Fibroblast of pulmonary artery (primary cell): ENCODE data around the gene PTPRC.

ENCODE experiments used
- DNase-seq: peaks from one replicate; pipeline ENCODE4 v3.0.0-alpha.2; 2010; ENCODE audit warnings: low read depth
- H3K4me3 ChIP-seq: replicated peaks from 2 replicates; pipeline ENCODE4 v1.5.1; 2011; ENCODE audit warnings: low read depth, mild to moderate bottlenecking, control low read depth, low read length, moderate library complexity
- CTCF ChIP-seq: IDR thresholded peaks from 2 replicates; pipeline ENCODE4 v1.5.1; 2011; ENCODE audit warnings: mild to moderate bottlenecking, control low read depth, low read length, inconsistent platforms; ENCODE audit errors: missing control alignments

PTPRC gene

GRCh38 chr1:198717510-198717909 is 78.7 kb downstream of the PTPRC start:
- no peak for DNase-seq
- no peak overlapping the region for H3K4me3 ChIP-seq
- TF ChIP-seq CTCF, result no peak

GRCh38 chr1:198723127-198723526 is 84.3 kb downstream of the PTPRC start:
- no peak overlapping the region for H3K4me3 ChIP-seq
- no peak for TF ChIP-seq CTCF
- DNase-seq, result no peak

GRCh38 chr1:198725090-198725489 is 86.2 kb downstream of the PTPRC start:
- DNase-seq, result no peak
- no peak for TF ChIP-seq CTCF
- no peak overlapping the region for H3K4me3 ChIP-seq

- no peak overlapping the region for H3K4me3 ChIP-seq
- peak; percentile 58 for DNase-seq
- TF ChIP-seq CTCF, result no peak
Observed at GRCh38 chr1:198726455-198726854, 87.6 kb downstream of the PTPRC start.

GRCh38 chr1:198729195-198729863 is 90.5 kb downstream of the PTPRC start:
- TF ChIP-seq CTCF, result no peak
- DNase-seq, result no peak
- no peak overlapping the region for H3K4me3 ChIP-seq

- TF ChIP-seq CTCF, result no peak
- DNase-seq, result no peak
- H3K4me3 ChIP-seq, result no peak overlapping the region
Observed at GRCh38 chr1:198730952-198731351, 92.1 kb downstream of the PTPRC start.
